Loucy (cell line): ENCODE measurements around the gene TMEM271.

Experiments
- H2AFZ ChIP-seq: fragments of 200-600 bp; sonication (generic); 2 replicates; pipeline ENCODE4 v1.6.0; 2016; ENCODE audit warnings: antibody characterized with exemption, mild to moderate bottlenecking, low read length, moderate library complexity
- H3F3A ChIP-seq: fragments of 200-600 bp; 2 replicates; pipeline ENCODE4 v1.6.0; 2016; ENCODE audit warnings: antibody characterized with exemption, low read depth, mild to moderate bottlenecking
- H3K27me3 ChIP-seq: fragments of 200-600 bp; sonication (generic); 2 replicates; pipeline ENCODE4 v1.6.1; 2014; ENCODE audit warnings: low read length, mild to moderate bottlenecking; ENCODE audit not compliant: insufficient read depth, poor library complexity, severe bottlenecking
- H3K36me3 ChIP-seq: fragments of 200-600 bp; sonication (generic); 2 replicates; pipeline ENCODE4 v1.6.1; 2016; ENCODE audit warnings: low read length; ENCODE audit not compliant: insufficient read depth
- H3K4me1 ChIP-seq: fragments of 200-600 bp; sonication (generic); 2 replicates; pipeline ENCODE4 v1.5.1; 2014; ENCODE audit warnings: low read length, mild to moderate bottlenecking; ENCODE audit not compliant: insufficient read depth, poor library complexity, severe bottlenecking
- H3K4me2 ChIP-seq: fragments of 200-600 bp; sonication (generic); 2 replicates; pipeline ENCODE4 v1.6.0; 2014; ENCODE audit warnings: antibody characterized with exemption, low read length, low read depth, mild to moderate bottlenecking; ENCODE audit not compliant: poor library complexity, severe bottlenecking
- H3K4me3 ChIP-seq: fragments of 200-600 bp; sonication (generic); 2 replicates; pipeline ENCODE4 v1.5.1; 2014; ENCODE audit warnings: low read length, mild to moderate bottlenecking, mixed read lengths; ENCODE audit not compliant: poor library complexity, severe bottlenecking
- H3K79me2 ChIP-seq: fragments of 200-600 bp; sonication (generic); 2 replicates; pipeline ENCODE4 v1.6.1; 2014; ENCODE audit warnings: low read length; ENCODE audit not compliant: insufficient read depth
- H3K9ac ChIP-seq: fragments of 200-600 bp; sonication (generic); 2 replicates; pipeline ENCODE4 v1.6.0; 2014; ENCODE audit warnings: mild to moderate bottlenecking, low read depth, low read length, moderate library complexity; ENCODE audit not compliant: poor library complexity, severe bottlenecking
- H3K9me2 ChIP-seq: fragments of 200-600 bp; sonication (generic); replicated peaks from 2 replicates; pipeline ENCODE4 v1.6.1; 2016; ENCODE audit warnings: low read depth, low read length, mixed read lengths
- H3K9me3 ChIP-seq: fragments of 200-600 bp; sonication (generic); 2 replicates; pipeline ENCODE4 v1.6.1; 2014; ENCODE audit warnings: mild to moderate bottlenecking, antibody characterized with exemption, low read length, low read depth; ENCODE audit not compliant: insufficient read depth
- H4K20me1 ChIP-seq: fragments of 200-600 bp; sonication (generic); 2 replicates; pipeline ENCODE4 v1.6.0; 2014; ENCODE audit warnings: antibody characterized with exemption, low read length, mild to moderate bottlenecking; ENCODE audit not compliant: insufficient read depth, poor library complexity, severe bottlenecking
- EZH2phosphoT487 ChIP-seq: fragments of 200-600 bp; IDR thresholded peaks from 2 replicates; pipeline ENCODE4 v1.6.1; 2018; ENCODE audit warnings: antibody characterized with exemption, mild to moderate bottlenecking, moderate library complexity, borderline replicate concordance
- TF ChIP-seq, protein P1 (sequence below): fragments of 200-600 bp; sonication (generic); conservative IDR thresholded peaks from 2 replicates; pipeline ENCODE4 v1.5.1; 2014; ENCODE audit warnings: mild to moderate bottlenecking, antibody characterized with exemption, low read length

TMEM271 gene

GRCh38 chr4:548976-549375, 27.1 kb downstream of the TMEM271 start:
- Histone ChIP-seq H3K4me1 (no peaks in the 10 kb centered on the region), H3F3A (no peaks in the 10 kb centered on the region), H2AFZ (no peak overlapping the region), H3K9ac (no peak overlapping the region), H3K79me2 (no peaks in the 10 kb centered on the region), H3K4me2 (no peak overlapping the region), H4K20me1 (no peaks in the 10 kb centered on the region), H3K27me3 (no peaks in the 10 kb centered on the region), H3K4me3 (no peak overlapping the region), H3K9me3 (peaks cover 26% of the 10 kb centered on the region; the same call in 1 of the 2 replicates), H3K9me2 (no peaks in the 10 kb centered on the region), H3K36me3 (no peaks in the 10 kb centered on the region)
- TF ChIP-seq, protein P1, sequence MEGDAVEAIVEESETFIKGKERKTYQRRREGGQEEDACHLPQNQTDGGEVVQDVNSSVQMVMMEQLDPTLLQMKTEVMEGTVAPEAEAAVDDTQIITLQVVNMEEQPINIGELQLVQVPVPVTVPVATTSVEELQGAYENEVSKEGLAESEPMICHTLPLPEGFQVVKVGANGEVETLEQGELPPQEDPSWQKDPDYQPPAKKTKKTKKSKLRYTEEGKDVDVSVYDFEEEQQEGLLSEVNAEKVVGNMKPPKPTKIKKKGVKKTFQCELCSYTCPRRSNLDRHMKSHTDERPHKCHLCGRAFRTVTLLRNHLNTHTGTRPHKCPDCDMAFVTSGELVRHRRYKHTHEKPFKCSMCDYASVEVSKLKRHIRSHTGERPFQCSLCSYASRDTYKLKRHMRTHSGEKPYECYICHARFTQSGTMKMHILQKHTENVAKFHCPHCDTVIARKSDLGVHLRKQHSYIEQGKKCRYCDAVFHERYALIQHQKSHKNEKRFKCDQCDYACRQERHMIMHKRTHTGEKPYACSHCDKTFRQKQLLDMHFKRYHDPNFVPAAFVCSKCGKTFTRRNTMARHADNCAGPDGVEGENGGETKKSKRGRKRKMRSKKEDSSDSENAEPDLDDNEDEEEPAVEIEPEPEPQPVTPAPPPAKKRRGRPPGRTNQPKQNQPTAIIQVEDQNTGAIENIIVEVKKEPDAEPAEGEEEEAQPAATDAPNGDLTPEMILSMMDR = no peak
- TF ChIP-seq EZH2phosphoT487 = no peak

GRCh38 chr4:545612-546011, 30.5 kb downstream of the TMEM271 start:
- Histone ChIP-seq H2AFZ (no peak overlapping the region), H4K20me1 (no peaks in the 10 kb centered on the region), H3F3A (no peaks in the 10 kb centered on the region), H3K9ac (no peak overlapping the region), H3K9me3 (peaks cover 22% of the 10 kb centered on the region; the same call in 1 of the 2 replicates), H3K4me3 (no peak overlapping the region), H3K36me3 (no peaks in the 10 kb centered on the region), H3K27me3 (no peaks in the 10 kb centered on the region), H3K4me1 (no peaks in the 10 kb centered on the region), H3K79me2 (no peaks in the 10 kb centered on the region), H3K9me2 (no peaks in the 10 kb centered on the region), H3K4me2 (no peak overlapping the region)
- TF ChIP-seq EZH2phosphoT487 = no peak
- TF ChIP-seq, protein P1 = no peak

- TF ChIP-seq EZH2phosphoT487 = no peak
- TF ChIP-seq, protein P1 = no peak
- no peaks in the 10 kb centered on the region for H4K20me1 ChIP-seq
- no peak overlapping the region for H3K4me3 ChIP-seq
- H3K36me3 ChIP-seq = no peaks in the 10 kb centered on the region
- peaks cover 22% of the 10 kb centered on the region; the same call in 1 of the 2 replicates for H3K9me3 ChIP-seq
- H2AFZ ChIP-seq = no peak overlapping the region
- no peak overlapping the region for H3K9ac ChIP-seq
- H3F3A ChIP-seq = no peaks in the 10 kb centered on the region
- H3K9me2 ChIP-seq = no peaks in the 10 kb centered on the region
- H3K79me2 ChIP-seq = no peaks in the 10 kb centered on the region
- H3K4me1 ChIP-seq = no peaks in the 10 kb centered on the region
- no peak overlapping the region for H3K4me2 ChIP-seq
- no peaks in the 10 kb centered on the region for H3K27me3 ChIP-seq
Measured at GRCh38 chr4:544386-545105, 31.5 kb downstream of the TMEM271 start.
